SK-N-MC (cell line): ENCODE measurements around the gene MT1E.
"Not testable (repeated sequence)": the region's sequence is repeated elsewhere in the genome, so short reads cannot be mapped to it uniquely, and the experiment has no call there.

Experiments used
- DNase-seq: peaks from one replicate; pipeline ENCODE4 v3.0.0-alpha.2; 2011; ENCODE audit warnings: low read depth, low spot score
- H3K27ac ChIP-seq: fragments of 200-600 bp; sonication (generic); 2 replicates; pipeline ENCODE4 v1.5.1; 2016; ENCODE audit warnings: mixed run types
- H3K36me3 ChIP-seq: fragments of 200-600 bp; sonication (generic); 2 replicates; pipeline ENCODE4 v1.6.1; 2017; ENCODE audit warnings: antibody characterized with exemption, low read length, mixed read lengths; ENCODE audit not compliant: insufficient read depth
- H3K4me3 ChIP-seq: fragments of 200-600 bp; sonication (generic); 2 replicates; pipeline ENCODE4 v1.5.1; 2016
- H3K9ac ChIP-seq: fragments of 200-600 bp; sonication (generic); 2 replicates; pipeline ENCODE4 v1.8.0; 2017; ENCODE audit warnings: mixed run types, mixed read lengths; ENCODE audit not compliant: insufficient read length
- H3K9me3 ChIP-seq: fragments of 200-600 bp; sonication (generic); 2 replicates; pipeline ENCODE4 v1.6.1; 2017; ENCODE audit warnings: low read depth, mild to moderate bottlenecking, antibody characterized with exemption, low read length, moderate library complexity, mixed read lengths
- EZH2 ChIP-seq: fragments of 200-600 bp; sonication (generic); IDR thresholded peaks from one replicate; pipeline ENCODE4 v1.6.1; 2017; ENCODE audit warnings: antibody characterized with exemption
- FOXP2 ChIP-seq: optimal IDR thresholded peaks from 2 replicates; pipeline ENCODE3; 2011; ENCODE audit warnings: mild to moderate bottlenecking, moderate library complexity; ENCODE audit not compliant: insufficient read depth; ENCODE audit errors: extremely low read length, control extremely low read depth
- POLR2AphosphoS5 ChIP-seq: IDR thresholded peaks from 2 replicates; pipeline ENCODE4 v1.6.1; 2012; ENCODE audit warnings: mild to moderate bottlenecking, low read depth, low read length, borderline replicate concordance

Gene MT1E

DNA sequence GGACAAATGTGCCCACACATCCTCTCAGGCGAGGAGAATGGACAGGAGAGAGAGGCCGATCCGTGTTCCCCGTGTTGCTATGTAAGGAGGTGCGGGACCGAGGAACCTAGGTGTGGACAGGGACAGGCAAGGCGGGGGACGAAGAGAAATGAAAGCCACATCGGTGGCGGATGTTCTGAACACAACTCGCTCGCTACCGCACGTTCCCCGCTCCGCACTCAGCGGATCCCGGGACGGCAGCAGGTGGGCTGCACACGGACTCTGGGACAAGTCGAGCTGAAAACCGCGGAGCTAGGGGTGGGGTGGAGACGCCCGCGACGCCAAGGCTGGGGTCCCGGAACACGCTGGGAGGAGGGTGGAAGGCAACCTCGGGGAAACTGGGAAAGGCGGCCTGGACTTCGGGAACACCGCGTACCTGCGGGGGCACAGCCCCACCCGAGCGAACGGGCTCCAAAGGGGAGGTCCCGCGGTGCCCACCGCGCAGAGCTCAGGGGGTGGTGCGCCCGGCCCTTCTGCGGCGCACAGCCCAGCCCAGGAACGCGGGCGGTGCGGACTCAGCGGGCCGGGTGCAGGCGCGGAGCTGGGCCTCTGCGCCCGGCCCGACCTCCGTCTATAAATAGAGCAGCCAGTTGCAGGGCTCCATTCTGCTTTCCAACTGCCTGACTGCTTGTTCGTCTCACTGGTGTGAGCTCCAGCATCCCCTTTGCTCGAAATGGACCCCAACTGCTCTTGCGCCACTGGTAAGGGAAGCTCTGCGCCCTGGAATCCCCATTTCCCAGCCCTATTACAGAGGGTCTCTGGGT lies at the start of gene MT1E:
Gene MT1E (plus strand): TSS at position 642 of the 803 bp plus-strand sequence. CDS start 71 bp downstream, at position 713.
- TF ChIP-seq EZH2 = no peak
- no peak for TF ChIP-seq POLR2AphosphoS5
- no peak for TF ChIP-seq FOXP2
- Histone ChIP-seq H3K9me3 (no peaks in the 10 kb centered on the region), H3K27ac (no peak within 1 kb of the TSS), H3K36me3 (no peaks in the 10 kb centered on the region), H3K9ac (no peak within 1 kb of the TSS), H3K4me3 (no peak within 1 kb of the TSS)
- DNase-seq = no peak

DNA sequence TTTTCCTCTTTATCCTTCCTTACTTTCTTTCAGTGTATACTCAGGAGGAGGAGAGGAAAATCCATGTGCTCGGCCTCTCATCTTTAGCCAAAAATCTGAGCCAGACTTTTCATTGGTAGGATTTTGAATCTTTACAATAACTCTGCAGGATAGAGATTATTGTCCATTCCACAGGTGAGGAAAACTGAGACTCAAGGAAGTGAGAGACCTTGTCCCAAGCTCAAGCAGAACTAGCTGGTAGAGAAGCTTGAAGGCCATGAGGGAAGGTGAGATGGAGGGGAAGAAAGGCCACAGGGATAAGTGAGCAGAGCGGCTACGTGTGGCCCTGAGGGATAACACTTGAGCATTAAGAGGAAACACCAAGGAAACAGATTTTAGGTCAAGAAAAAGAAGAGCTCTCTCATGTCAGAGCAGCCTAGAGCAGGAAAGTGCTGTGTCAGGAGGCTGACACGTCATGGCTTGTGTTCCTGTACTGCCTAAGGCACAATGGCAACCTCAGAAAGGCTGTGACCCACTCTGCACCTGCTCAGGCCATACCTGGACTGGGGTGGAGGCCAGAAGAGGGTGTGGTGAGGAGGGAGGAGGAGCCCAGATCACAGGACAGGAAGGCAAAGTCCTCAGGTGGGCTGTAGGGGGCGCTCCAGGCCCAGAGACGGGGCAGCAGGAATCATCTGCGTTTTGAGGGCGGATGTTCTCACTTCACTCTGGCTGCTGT lies 48.8 kb upstream of the MT1E start:
- no peak overlapping the region for H3K4me3 ChIP-seq
- H3K27ac ChIP-seq = no peak overlapping the region
- H3K36me3 ChIP-seq = no peaks in the 10 kb centered on the region
- H3K9ac ChIP-seq = no peak overlapping the region
- H3K9me3 ChIP-seq = no peaks in the 10 kb centered on the region
- TF ChIP-seq POLR2AphosphoS5 = no peak
- TF ChIP-seq FOXP2 = no peak
- no peak for TF ChIP-seq EZH2
- no peak for DNase-seq

DNA sequence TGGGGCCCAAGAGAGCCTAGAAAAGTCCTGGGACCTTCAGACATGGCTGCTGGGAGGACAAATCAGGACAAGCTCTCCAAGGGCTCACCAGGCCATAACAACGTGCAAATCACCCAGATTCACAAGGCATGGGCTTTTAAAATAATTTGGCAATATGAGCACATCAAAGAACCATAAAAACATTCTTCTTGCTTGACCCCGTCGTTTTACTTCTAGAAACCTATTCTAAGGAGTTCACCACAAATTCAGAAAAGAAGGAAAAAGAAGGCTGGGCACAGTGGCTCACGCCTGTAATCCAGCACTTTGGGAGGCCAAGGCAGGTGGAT lies 48.3 kb upstream of the MT1E start:
- H3K9ac ChIP-seq = no peak overlapping the region
- H3K9me3 ChIP-seq = no peaks in the 10 kb centered on the region
- DNase-seq = no peak
- H3K27ac ChIP-seq = no peak overlapping the region
- no peak for TF ChIP-seq EZH2
- no peak for TF ChIP-seq POLR2AphosphoS5
- no peak for TF ChIP-seq FOXP2
- H3K36me3 ChIP-seq = no peaks in the 10 kb centered on the region
- H3K4me3 ChIP-seq = no peak overlapping the region

DNA sequence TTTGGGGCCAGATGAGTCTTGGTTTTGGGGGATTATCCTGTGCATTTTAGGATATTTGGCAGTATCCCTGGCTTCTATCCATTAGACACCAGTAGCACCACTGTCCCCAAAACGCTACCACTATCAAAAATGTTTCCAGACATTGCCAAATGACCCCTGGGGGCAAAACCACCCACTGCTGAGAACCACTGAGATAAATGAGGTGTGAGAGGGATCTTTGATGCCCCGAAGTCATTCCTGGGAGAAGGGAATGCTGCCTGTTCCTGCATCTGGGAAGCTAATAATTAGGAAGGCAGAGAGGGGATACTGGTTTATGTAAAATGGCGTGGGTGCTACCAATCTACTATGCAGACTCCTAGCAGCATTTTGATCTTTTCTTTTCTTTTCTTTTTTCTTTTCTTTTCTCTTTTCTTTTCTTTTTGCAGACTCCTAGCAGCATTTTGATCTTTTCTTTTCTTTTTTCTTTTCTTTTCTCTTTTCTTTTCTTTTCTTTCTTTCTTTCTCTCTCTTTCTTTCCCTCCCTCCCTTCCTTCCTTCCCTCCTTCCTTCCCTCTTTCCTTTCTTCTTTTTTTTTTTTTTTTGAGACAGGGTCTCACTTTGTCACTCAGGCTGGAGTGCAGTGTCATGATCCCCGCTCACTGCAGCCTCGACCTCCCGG lies 45.1 kb upstream of the MT1E start:
- no peaks in the 10 kb centered on the region for H3K9me3 ChIP-seq
- no peak for DNase-seq
- no peak overlapping the region for H3K9ac ChIP-seq
- no peaks in the 10 kb centered on the region for H3K36me3 ChIP-seq
- H3K4me3 ChIP-seq = no peak overlapping the region
- no peak for TF ChIP-seq EZH2
- no peak for TF ChIP-seq POLR2AphosphoS5
- no peak for TF ChIP-seq FOXP2
- H3K27ac ChIP-seq = no peak overlapping the region

DNA sequence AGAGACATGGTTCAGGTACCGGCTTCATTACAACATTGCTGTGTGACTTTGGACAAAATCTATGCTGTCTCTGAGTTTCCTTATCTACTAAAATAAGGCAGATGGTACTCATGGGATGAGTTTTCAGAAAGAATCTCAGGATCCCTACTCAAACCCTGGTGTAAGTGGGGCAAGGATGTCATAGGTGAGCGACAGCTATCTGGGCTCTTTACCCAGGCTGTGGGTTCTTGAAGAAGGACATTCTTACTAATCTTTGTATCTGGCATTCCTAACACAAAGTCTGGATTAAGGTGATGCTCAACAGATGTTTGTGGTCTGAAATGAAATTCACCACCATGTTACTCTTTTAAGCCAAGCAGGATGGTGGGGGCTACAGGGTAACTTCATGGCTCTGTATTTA lies 42.7 kb upstream of the MT1E start:
- not testable (repeated sequence) for H3K9ac ChIP-seq, H3K9me3 ChIP-seq

DNA sequence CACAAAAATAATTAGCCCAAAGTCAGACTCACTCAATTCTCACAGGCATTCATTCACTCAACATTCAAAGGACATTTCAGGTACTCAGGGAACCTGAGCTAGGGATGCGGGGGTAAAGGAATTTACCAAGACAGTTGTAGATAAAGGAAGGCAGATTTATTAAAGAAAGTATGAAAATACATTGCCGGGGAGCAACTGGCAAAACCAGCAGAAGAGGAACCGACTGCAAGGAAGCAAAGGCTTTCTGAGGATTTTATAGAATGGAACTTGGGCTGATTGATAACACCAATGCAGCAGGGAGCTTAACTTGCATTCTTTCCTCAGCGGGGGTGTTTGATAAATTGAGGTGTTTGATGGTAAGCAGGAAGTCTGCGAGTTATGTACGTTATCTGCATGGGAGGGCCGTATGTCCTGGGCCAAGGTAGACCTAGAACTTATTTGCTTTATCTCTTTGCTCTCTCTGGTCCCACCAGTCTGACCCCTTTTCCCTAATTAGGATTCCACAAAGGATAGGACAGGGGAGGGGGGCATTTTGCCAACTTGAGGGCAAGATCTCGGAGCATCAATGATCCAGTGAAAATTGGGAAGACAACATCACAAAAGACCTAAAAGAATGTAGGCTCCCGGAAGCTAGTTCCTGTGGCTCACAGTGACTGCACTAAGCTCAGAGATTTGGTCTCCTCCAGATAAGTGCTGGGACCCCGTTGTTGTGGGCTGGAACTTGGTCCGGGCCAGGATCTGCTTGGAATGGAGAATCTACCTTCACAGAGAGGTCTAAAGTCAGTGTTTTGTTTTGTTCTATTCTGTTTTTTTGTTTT lies 42.0 kb upstream of the MT1E start:
- DNase-seq = no peak
- TF ChIP-seq POLR2AphosphoS5 (no peak), FOXP2 (no peak), EZH2 (no peak)
- Histone ChIP-seq H3K27ac (no peak overlapping the region), H3K9me3 (no peaks in the 10 kb centered on the region), H3K9ac (no peak overlapping the region), H3K4me3 (no peak overlapping the region), H3K36me3 (no peaks in the 10 kb centered on the region)

More for the DNA sequence above, 42.7 kb upstream of the MT1E start:
- H3K36me3 ChIP-seq, H3K4me3 ChIP-seq, DNase-seq, H3K27ac ChIP-seq: not testable (repeated sequence)

DNA sequence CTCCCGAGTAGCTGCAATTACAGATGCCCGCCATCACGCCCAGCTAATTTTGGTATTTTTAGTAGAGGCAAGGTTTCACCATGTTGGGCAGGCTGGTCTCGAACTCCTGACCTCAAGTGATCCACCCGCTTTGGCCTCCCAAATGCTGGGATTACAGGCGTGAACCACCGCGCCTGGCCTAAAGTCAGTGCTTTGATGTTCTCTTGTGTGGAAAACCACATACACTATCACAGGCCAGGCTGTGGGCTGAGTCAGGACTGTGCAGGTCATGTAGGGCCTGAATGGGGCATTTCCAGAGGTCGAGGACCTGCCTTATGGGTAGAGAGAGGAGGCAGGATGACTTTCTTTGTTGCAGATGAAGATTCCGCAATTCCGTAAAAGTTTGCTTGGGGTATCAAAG lies 41.3 kb upstream of the MT1E start:
- no peak for DNase-seq
- Histone ChIP-seq H3K27ac (no peak overlapping the region), H3K36me3 (no peaks in the 10 kb centered on the region), H3K9me3 (no peaks in the 10 kb centered on the region), H3K9ac (no peak overlapping the region), H3K4me3 (no peak overlapping the region)
- no peak for TF ChIP-seq POLR2AphosphoS5
- TF ChIP-seq EZH2 = no peak
- TF ChIP-seq FOXP2 = no peak

DNA sequence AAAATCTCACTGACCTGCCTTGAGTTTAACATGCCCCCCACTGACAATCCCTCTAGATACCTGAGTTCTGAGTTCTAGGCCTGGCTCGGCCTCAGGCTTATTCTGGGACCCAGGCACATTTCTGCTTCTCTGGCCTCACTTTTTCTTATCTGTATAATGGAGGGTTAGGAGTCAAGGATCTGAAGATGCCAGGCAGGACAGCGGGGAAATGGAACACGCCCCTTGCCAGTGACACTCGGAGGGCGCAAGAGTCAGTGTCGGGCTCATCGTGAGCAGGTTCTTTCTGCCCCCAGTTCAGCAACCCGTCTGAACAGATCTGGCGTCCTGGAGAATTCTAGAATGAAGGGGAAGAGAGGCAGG lies 36.8 kb upstream of the MT1E start:
- Histone ChIP-seq H3K36me3 (no peaks in the 10 kb centered on the region), H3K9ac (no peak overlapping the region), H3K9me3 (no peaks in the 10 kb centered on the region), H3K27ac (no peak overlapping the region), H3K4me3 (no peak overlapping the region)
- TF ChIP-seq EZH2 (no peak), POLR2AphosphoS5 (no peak), FOXP2 (no peak)
- DNase-seq = no peak
